Activated CD4-positive, alpha-beta memory T cell treated with anti-CD3 and anti-CD28 coated beads, Interleukin-2, amount 10 ng/mL, durations not matched to agents 7 days and 5 days (primary cell): ENCODE measurements around the gene PWWP2A. TPM values are rescaled to one million over a fixed set of nuclear protein-coding genes. Genes with fewer than 3 reads are reported as not detected.
"Not testable (repeated sequence)": the region's sequence is repeated elsewhere in the genome, so short reads cannot be mapped to it uniquely, and the experiment has no call there.

Experiments
- CTCF ChIA-PET: fragments of 350-600 bp; sonication (Branson Sonifier 250); formaldehyde crosslinking; loops from one replicate; lab custom pipeline; 2021; ENCODE audit warnings: antibody characterized with exemption, inconsistent platforms; lab: Charles Lee
- POLR2A ChIA-PET: fragments of 350-600 bp; sonication (Branson Sonifier 250); formaldehyde crosslinking; loops from one replicate; lab custom pipeline; 2021; ENCODE audit warnings: antibody characterized with exemption; lab: Charles Lee
- DNase-seq: peaks from one replicate; pipeline ENCODE4 v3.0.0-alpha.2; 2020
- H3K27ac Mint-ChIP-seq: one replicate; pipeline ENCODE4 v1.8.0; 2021; ENCODE audit warnings: mild to moderate bottlenecking, mixed read lengths
- H3K27me3 Mint-ChIP-seq: one replicate; pipeline ENCODE4 v1.8.0; 2021; ENCODE audit warnings: mixed read lengths
- H3K36me3 Mint-ChIP-seq: one replicate; pipeline ENCODE4 v1.8.0; 2021; ENCODE audit warnings: low read depth, mixed read lengths
- H3K4me1 Mint-ChIP-seq: one replicate; pipeline ENCODE4 v1.8.0; 2021; ENCODE audit warnings: mixed read lengths
- H3K4me3 Mint-ChIP-seq: one replicate; pipeline ENCODE4 v1.8.0; 2021; ENCODE audit warnings: mild to moderate bottlenecking, mixed read lengths
- H3K9me3 Mint-ChIP-seq: one replicate; pipeline ENCODE4 v1.8.0; 2021; ENCODE audit warnings: mixed read lengths
- total RNA-seq, 2 experiments: library from RNA; stranded (reverse); gene quantifications; one replicate each; pipeline ENCODE4 v1.2.3, GENCODE V29; 2021

PWWP2A gene
- 10 to 100 TPM; 21.9 to 24.6 TPM for total RNA-seq

- CTCF ChIA-PET: interaction anchor here (1.0 kb wide), 1 partner anchor 11 kb away, joined by 3 read pairs; no protein-coding TSS in a partner anchor
- peaks cover 8% of the 10 kb centered on the region for H3K27me3 Mint-ChIP-seq
- H3K27ac Mint-ChIP-seq: peak within 1 kb of the TSS; percentile 86
- peaks cover 16% of the 10 kb centered on the region for H3K36me3 Mint-ChIP-seq
- peak within 1 kb of the TSS; percentile 89 for H3K4me3 Mint-ChIP-seq
- peak; percentile 98 for DNase-seq
- no peaks in the 10 kb centered on the region for H3K9me3 Mint-ChIP-seq
- peaks cover 22% of the 10 kb centered on the region for H3K4me1 Mint-ChIP-seq
- POLR2A ChIA-PET: interaction anchor here (1.2 to 1.6 kb wide), 3 partner anchors 110 to 911 kb away, joined by 3 to 9 read pairs (median 7); partner anchors contain the start of genes PTTG1 and TTC1
Measured at GRCh38 chr5:160119142-160119904, at the start of gene PWWP2A. TSS of gene PWWP2A (minus strand) at chr5:160119450. CDS start at chr5:160119388, 62 bp downstream.

DNA sequence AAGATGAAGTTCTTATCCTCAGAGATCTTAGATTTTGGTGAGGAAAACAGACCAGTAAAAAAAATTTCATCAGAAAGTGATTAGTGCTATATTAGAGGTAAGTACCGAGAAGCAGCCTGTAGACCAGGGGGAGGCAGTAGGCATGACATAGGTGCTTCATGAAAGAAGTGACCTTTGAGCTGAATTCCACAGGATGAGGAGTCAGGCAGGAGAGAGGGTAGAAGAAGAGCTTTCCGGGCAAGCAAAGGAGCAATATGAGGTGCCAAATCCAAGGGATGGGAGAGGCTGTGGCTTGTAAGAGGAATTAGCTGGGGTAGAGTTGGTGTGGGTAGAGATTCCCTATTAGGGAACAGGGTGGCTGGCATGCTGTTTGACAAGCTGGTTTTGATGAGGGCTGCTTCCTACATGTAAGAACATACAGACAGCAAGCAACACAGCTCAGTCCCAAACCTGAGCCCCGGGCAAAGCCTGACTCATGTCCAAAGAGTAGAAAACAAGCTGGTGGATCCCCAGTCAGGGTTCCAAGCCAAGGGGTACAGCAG is 48.4 kb upstream of the PWWP2A start:
- no peak for DNase-seq
- ChIA-PET CTCF (no interaction called here), POLR2A (no interaction called here)
- Mint-ChIP-seq H3K9me3 (no peaks in the 10 kb centered on the region), H3K36me3 (no peaks in the 10 kb centered on the region), H3K27ac (no peak overlapping the region), H3K27me3 (peaks cover 20% of the 10 kb centered on the region), H3K4me3 (no peak overlapping the region), H3K4me1 (peaks cover 4% of the 10 kb centered on the region)

DNA sequence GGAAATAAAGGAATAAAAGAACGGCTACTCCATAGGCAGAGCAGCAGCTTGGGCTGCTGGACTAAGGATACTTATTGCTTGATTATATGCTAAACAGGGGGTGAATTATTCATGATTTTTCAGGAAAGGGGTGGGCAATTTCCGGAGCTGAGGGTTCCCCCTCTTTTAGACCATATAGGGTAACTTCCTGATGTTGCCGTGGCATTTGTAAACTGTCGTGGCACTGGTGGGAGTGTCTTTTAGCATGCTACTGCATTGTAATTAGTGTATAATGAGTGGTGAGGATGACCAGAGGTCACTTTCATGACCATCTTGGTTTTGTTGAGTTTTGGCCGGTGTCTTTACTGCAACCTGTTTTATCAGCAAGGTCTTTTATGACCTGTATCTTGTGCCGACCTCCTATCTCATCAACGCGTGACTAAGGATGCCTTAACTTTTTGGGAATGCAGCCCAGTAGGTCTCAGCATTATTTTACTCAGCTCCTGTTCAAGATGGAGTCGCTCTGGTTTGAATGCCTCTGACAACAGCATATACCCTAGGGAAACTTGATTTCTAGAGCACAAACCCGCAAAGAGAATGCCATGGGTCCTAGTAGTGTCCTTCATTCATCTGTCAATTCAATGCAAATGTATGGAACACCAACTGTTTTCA is 47.8 kb upstream of the PWWP2A start:
- H3K27ac Mint-ChIP-seq: no peak overlapping the region
- ChIA-PET POLR2A (no interaction called here), CTCF (no interaction called here)
- no peaks in the 10 kb centered on the region for H3K36me3 Mint-ChIP-seq
- H3K9me3 Mint-ChIP-seq: no peaks in the 10 kb centered on the region
- DNase-seq: no peak
- H3K4me3 Mint-ChIP-seq: no peak overlapping the region
- peaks cover 4% of the 10 kb centered on the region for H3K4me1 Mint-ChIP-seq
- H3K27me3 Mint-ChIP-seq: peaks cover 20% of the 10 kb centered on the region

DNA sequence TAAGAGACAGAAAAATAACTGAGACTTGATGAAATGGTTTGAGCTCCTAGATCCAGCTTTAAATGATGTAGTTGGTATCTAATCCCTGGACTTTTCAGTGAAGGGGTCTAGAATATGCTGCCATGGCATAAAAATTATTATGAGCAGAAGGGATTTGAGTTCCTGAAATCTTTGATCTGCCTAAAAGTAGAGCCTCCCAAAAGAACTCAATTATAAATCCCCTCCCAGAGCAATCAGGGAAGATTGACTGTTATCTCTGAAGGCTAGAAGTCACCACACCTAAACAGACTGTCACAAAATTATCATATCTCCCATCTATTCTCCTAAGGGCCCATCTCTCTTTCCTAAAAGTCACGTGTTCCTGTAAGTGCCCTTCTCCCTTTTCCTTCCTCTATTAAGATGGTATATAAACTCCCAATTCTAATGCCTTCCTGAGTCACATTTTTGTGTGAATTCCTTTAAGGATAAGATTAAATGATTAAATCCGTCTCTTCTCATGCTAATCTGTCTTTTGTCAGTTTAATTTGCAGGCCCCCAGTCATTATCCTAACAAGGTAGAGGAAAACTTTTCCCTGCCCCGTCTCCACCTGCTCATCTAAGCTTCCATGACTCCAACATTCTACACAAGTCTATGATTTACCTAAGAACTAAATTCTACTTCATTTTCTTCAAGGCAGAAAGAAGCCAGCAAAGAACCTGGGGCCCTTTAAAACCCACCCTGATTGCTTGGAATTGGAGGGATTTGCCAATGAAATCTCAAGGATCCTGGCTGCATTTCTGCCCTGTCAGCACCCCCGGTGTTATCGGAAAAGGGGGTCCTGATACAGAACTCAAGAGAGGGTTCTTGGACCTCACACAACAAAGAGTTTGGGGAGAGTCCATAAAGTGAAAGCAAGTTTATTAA is 47.1 kb upstream of the PWWP2A start:
- Mint-ChIP-seq H3K4me1 (peaks cover 4% of the 10 kb centered on the region), H3K27ac (no peak overlapping the region), H3K27me3 (peaks cover 20% of the 10 kb centered on the region), H3K9me3 (no peaks in the 10 kb centered on the region), H3K4me3 (no peak overlapping the region), H3K36me3 (no peaks in the 10 kb centered on the region)
- ChIA-PET POLR2A (no interaction called here), CTCF (no interaction called here)
- no peak for DNase-seq

DNA sequence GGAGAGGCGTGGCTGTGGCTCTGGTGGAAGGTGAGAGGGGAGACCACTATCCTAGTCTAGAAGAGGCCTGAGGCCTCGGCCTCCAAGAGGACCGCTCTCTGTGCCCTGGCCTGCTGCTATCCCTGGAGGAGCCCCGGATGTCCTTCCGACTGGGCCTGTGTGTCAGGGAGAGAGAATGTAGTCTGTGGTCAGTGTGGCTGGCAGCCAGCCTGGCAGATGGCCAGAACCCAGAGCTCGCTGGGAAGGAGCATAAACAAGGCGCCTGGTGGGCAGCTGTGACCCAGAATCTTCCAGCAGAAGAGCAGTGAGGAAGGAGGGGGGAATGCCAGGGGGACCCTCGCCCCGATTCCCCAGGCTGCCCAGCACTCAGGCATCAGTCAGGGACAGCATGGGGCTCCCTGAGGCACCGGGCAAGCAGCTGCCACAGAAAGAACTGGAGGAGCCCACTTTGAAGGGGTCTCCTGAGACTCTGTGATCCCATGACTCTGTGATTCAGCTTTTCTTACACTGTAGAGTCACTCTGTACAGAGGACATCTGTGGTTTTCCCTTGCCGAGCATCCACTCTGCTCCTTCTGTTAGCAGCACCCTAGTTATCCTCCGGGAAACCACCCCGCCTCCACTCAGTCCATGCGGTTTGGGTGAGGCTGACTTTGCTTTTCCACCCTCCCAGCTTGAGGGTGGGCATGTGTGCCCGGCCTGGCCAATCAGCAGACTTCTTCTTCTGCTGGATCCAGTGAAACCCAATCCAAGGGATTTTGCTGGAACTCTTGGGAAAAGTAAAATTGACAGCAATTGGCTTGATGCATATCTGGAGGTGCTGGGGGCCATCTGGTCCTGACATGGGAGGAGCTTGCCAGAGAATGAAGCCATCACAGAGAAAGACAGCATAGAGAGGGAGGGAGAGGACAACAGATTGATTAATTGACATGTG is 46.2 kb upstream of the PWWP2A start:
- ChIA-PET CTCF (no interaction called here), POLR2A (no interaction called here)
- Mint-ChIP-seq H3K27me3 (peaks cover 20% of the 10 kb centered on the region), H3K4me1 (peaks cover 4% of the 10 kb centered on the region), H3K4me3 (no peak overlapping the region), H3K36me3 (no peaks in the 10 kb centered on the region), H3K27ac (no peak overlapping the region), H3K9me3 (no peaks in the 10 kb centered on the region)
- DNase-seq: no peak

DNA sequence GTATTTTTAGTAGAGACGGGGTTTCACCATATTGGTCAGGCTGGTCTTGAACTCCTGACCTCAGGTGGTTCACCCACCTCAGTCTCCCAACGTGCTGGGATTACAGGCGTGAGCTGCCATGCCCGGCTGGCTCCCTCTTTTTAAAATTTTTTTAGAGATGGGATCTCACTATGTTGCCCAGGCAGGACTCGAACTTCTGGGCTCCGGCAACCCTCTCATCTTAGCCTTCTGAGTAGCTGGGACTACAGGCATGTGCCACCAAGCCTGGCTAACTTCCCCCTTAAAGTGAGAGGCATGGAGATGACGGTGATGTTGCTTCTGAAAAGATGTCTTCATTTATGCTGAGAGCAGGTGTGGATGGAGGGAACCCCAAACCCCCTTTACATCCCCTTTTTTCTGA is 43.7 kb upstream of the PWWP2A start:
- POLR2A ChIA-PET: no interaction called here
- Mint-ChIP-seq H3K27ac (no peak overlapping the region), H3K4me1 (peaks cover 4% of the 10 kb centered on the region), H3K9me3 (no peaks in the 10 kb centered on the region), H3K4me3 (no peak overlapping the region), H3K36me3 (no peaks in the 10 kb centered on the region), H3K27me3 (peaks cover 19% of the 10 kb centered on the region)
- no peak for DNase-seq
- CTCF ChIA-PET: interaction anchor here (0.7 kb wide), 1 partner anchor 16 kb away, joined by 4 read pairs; no protein-coding TSS in a partner anchor

DNA sequence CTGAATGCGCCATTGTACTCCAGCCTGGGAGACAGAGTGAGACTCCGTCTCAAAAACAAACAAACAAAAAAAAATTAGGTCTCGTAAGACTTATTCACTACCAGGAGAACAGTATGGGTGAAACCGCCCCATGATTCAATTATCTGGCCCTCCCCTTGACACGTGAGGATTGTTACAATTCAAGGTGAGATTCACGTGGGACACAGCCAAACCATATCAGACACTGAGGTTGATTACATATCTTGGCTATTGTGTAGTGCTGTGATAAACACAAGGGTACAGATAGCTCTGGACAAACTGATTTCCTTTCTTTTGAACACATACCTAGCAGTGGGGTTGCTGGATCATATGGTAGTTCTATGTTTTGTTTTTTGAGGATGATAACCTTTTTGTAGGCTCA is 42.4 kb upstream of the PWWP2A start:
- Mint-ChIP-seq H3K27me3 (peaks cover 12% of the 10 kb centered on the region), H3K27ac (no peak overlapping the region), H3K36me3 (no peaks in the 10 kb centered on the region), H3K4me1 (peaks cover 4% of the 10 kb centered on the region), H3K9me3 (no peaks in the 10 kb centered on the region), H3K4me3 (no peak overlapping the region)
- ChIA-PET CTCF (no interaction called here), POLR2A (no interaction called here)
- DNase-seq: no peak

DNA sequence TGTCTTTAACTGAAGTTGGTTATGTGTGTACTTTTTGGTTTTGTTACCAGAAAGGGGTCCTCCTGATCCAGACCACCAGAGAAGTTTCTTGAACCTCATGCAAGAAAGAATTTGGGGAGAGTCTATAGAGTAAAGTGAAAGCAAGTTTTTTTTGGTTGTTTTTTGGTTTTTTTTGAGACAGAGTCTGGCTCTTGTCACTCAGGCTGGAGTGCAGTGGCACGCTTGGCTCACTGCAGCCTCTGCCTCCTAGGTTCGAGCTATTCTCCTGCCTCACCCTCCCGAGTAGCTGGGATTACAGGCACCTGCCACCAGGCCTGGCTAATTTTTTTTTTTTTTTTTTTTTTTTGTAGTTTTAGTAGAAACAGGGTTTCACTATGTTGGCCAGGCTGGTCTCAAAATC is 41.6 kb upstream of the PWWP2A start:
- H3K27me3 Mint-ChIP-seq, CTCF ChIA-PET, H3K4me3 Mint-ChIP-seq, H3K4me1 Mint-ChIP-seq, H3K27ac Mint-ChIP-seq, DNase-seq, H3K9me3 Mint-ChIP-seq, POLR2A ChIA-PET, H3K36me3 Mint-ChIP-seq: not testable (repeated sequence)

GRCh38 chr5:160159991-160160792 is 40.9 kb upstream of the PWWP2A start:
- H3K27me3 Mint-ChIP-seq: peaks cover 4% of the 10 kb centered on the region
- peaks cover 4% of the 10 kb centered on the region for H3K4me1 Mint-ChIP-seq
- POLR2A ChIA-PET: no interaction called here
- CTCF ChIA-PET: no interaction called here
- H3K4me3 Mint-ChIP-seq: no peak overlapping the region
- H3K27ac Mint-ChIP-seq: no peak overlapping the region
- H3K36me3 Mint-ChIP-seq: no peaks in the 10 kb centered on the region
- no peaks in the 10 kb centered on the region for H3K9me3 Mint-ChIP-seq
- DNase-seq: no peak

GRCh38 chr5:160158087-160158486 is 38.8 kb upstream of the PWWP2A start:
- H3K36me3 Mint-ChIP-seq: no peaks in the 10 kb centered on the region
- no peak overlapping the region for H3K4me3 Mint-ChIP-seq
- H3K4me1 Mint-ChIP-seq: no peaks in the 10 kb centered on the region
- POLR2A ChIA-PET: no interaction called here
- no peak overlapping the region for H3K27ac Mint-ChIP-seq
- H3K9me3 Mint-ChIP-seq: no peaks in the 10 kb centered on the region
- CTCF ChIA-PET: no interaction called here
- DNase-seq: no peak
- peaks cover 1% of the 10 kb centered on the region for H3K27me3 Mint-ChIP-seq

- ChIA-PET CTCF (no interaction called here), POLR2A (no interaction called here)
- DNase-seq: no peak
Measured at GRCh38 chr5:160155017-160155750, 35.9 kb upstream of the PWWP2A start.

More at GRCh38 chr5:160155017-160155750, 35.9 kb upstream of the PWWP2A start:
- Mint-ChIP-seq H3K4me3 (no peak overlapping the region), H3K27me3 (no peaks in the 10 kb centered on the region), H3K9me3 (no peaks in the 10 kb centered on the region), H3K27ac (no peak overlapping the region), H3K36me3 (no peaks in the 10 kb centered on the region), H3K4me1 (peaks cover 8% of the 10 kb centered on the region)
